ENCODE measurements around the gene MYNN. TPM values are rescaled to one million over a fixed set of nuclear protein-coding genes. Genes with fewer than 3 reads are reported as not detected.

MYNN gene
- total RNA-seq, 1 experiment from 2014 or later: 18.2 TPM

DNA sequence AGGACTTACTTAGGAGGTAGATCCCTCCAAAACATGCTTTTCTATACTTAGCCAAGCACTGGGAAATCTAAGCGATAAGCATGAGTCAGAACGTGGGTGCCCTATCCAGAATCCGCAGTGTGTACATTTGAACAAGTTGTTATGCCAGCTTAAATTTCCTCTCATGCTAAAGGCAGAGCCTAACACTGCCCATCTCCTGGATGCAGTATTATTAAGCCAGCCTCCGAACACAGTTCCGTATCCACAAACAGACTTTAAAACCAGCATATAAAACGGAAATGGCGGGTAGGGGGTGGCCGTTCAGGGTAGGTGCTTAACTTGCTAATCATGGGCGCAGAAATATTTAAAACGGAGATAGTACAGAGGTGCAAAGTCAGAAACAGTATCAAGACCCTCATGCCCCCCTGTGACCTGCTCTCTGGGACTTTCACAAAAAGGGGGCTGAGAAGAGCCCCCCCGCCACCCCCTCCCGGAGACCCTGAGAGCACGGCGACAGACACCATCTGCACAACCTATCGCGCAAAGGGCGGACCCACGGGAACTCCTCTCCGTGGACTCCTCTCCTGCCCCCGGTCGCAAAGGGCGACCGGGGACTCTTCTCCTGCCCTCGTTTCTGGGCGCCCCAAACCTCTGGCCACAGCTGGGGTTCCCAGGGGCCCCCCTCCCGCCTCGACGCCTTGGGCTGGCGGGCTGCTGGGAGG, 38.6 kb downstream of the MYNN start:
- DNase-seq: peak; percentile 34 to 70
- Histone ChIP-seq H3K4me2 (peak overlapping the region; percentile 89), H3K36me3 (ENCODE audit: low read depth) (no peaks in the 10 kb centered on the region), H3F3A (ENCODE audit: insufficient read depth, low read depth) (peaks cover 5% of the 10 kb centered on the region; the same call in 1 of the 2 replicates), H4K20me1 (ENCODE audit: insufficient read depth) (no peaks in the 10 kb centered on the region), H3K27me3 (ENCODE audit: insufficient read depth, low read depth) (no peaks in the 10 kb centered on the region), H3K27ac (no peak overlapping the region), H3K79me2 (ENCODE audit: low read depth) (no peaks in the 10 kb centered on the region), H3K4me3 (peak overlapping the region; percentile 61), H3K4me1 (replicated peaks; ENCODE audit: insufficient read depth) (peaks cover 16% of the 10 kb centered on the region), H3K9me2 (ENCODE audit: insufficient read depth) (no peaks in the 10 kb centered on the region), H2AFZ (peak overlapping the region; percentile 86), H3K9me3 (ENCODE audit: insufficient read depth, low read depth) (peaks cover 12% of the 10 kb centered on the region; the same call in 1 of the 2 replicates)
- intact Hi-C loops (cut with micrococcal nuclease; ENCODE audit: unreplicated experiment): loop anchor here (2.0 kb wide), 1 partner anchor 39 kb away; the partner anchor contains the start of gene MYNN
- ChIA-PET CTCF (interaction anchor here (0.6 kb wide), 2 partner anchors 573 to 1899 kb away, joined by 3 to 5 read pairs; no protein-coding TSS in a partner anchor), POLR2A (ENCODE audit: unreplicated experiment) (interaction anchor here (0.6 to 1.0 kb wide), 2 partner anchors 155 to 523 kb away, joined by 3 to 6 read pairs; partner anchors contain the start of gene SEC62)
- BruUV-seq (replicated peaks): TSS peak; percentile 57
- TF ChIP-seq, protein P1, sequence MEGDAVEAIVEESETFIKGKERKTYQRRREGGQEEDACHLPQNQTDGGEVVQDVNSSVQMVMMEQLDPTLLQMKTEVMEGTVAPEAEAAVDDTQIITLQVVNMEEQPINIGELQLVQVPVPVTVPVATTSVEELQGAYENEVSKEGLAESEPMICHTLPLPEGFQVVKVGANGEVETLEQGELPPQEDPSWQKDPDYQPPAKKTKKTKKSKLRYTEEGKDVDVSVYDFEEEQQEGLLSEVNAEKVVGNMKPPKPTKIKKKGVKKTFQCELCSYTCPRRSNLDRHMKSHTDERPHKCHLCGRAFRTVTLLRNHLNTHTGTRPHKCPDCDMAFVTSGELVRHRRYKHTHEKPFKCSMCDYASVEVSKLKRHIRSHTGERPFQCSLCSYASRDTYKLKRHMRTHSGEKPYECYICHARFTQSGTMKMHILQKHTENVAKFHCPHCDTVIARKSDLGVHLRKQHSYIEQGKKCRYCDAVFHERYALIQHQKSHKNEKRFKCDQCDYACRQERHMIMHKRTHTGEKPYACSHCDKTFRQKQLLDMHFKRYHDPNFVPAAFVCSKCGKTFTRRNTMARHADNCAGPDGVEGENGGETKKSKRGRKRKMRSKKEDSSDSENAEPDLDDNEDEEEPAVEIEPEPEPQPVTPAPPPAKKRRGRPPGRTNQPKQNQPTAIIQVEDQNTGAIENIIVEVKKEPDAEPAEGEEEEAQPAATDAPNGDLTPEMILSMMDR (conservative IDR thresholded peaks at IDR 0.05): 0 out of 2 replicates have a peak, but pooled peaks have one; percentile 18
- TF ChIP-seq EZH2 (IDR thresholded peaks at IDR 0.05; ENCODE audit: low read depth): no peak

DNA sequence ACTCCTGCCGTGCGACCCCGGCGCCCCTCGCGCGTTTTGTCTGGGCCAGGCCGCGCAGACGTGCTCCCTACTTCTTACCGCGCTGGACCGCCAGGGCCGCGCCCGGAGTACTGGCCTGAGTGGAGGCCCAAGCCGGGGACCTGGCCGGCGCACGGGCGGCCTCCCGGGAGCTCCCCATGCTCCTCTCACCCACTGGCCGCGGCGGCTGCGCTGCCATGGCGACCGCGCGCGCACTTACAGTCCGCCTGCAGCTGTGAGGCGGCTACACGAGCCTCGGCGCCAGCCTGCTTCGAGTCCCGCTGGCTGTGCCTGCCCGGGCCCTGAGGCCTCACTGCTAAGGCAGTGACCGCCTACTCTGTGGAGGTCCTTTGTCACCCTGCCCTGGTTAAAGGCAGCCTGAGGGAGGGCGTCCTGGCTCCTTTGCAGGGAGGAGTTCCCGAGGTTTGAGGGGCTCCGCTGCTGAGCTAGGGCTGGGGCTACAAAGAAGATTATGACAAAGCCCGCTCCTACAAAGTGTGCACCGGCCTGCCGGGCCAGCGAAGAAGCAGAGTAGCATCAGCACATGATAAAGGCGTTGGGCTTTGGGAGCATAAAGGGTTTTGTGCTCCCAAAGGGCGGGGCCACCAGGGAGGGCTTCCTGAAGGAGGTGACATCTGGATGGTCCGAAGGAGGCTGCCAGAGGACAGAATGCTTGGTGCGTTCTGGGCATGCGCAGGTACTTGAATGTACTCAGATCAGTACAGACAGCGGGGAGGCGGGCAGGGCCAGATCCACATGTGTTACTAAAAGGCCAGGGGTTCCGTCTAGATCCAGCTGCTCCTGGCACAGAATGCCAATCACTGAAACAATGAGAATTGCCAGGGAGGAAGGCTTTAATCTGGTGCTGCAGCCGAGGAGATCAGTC, 39.4 kb downstream of the MYNN start, which contains the start of the genes LRRC34 and LRRIQ4:
Gene LRRC34 (minus strand): TSS at position 573 of the 904 bp plus-strand sequence. CDS start 356 bp downstream, at position 217.
Gene LRRIQ4 (plus strand): TSS at position 539 of the 904 bp plus-strand sequence. CDS start 9,052 bp downstream, outside the sequence.
- Histone ChIP-seq H3K9me2 (ENCODE audit: insufficient read depth) (no peaks in the 10 kb centered on the region), H3K9me3 (ENCODE audit: insufficient read depth, low read depth) (peaks cover 12% of the 10 kb centered on the region; the same call in 1 of the 2 replicates), H3K4me2 (peak within 1 kb of the TSS; percentile 89), H2AFZ (peak within 1 kb of the TSS; percentile 86), H3K27me3 (ENCODE audit: insufficient read depth, low read depth) (no peaks in the 10 kb centered on the region), H3K4me3 (peak within 1 kb of the TSS; percentile 61), H3K4me1 (replicated peaks; ENCODE audit: insufficient read depth) (peaks cover 16% of the 10 kb centered on the region), H3F3A (ENCODE audit: insufficient read depth, low read depth) (peaks cover 5% of the 10 kb centered on the region; the same call in 1 of the 2 replicates), H4K20me1 (ENCODE audit: insufficient read depth) (no peaks in the 10 kb centered on the region), H3K27ac (no peak within 1 kb of the TSS), H3K79me2 (ENCODE audit: low read depth) (no peaks in the 10 kb centered on the region), H3K36me3 (ENCODE audit: low read depth) (no peaks in the 10 kb centered on the region)
- DNase-seq: peak; percentile 57 to 74
- ChIA-PET POLR2A (ENCODE audit: unreplicated experiment) (interaction anchor here (0.6 to 1.0 kb wide), 2 partner anchors 154 to 522 kb away, joined by 3 to 6 read pairs; partner anchors contain the start of gene SEC62), CTCF (no interaction called here)
- TF ChIP-seq EZH2 (IDR thresholded peaks at IDR 0.05; ENCODE audit: low read depth): no peak
- TF ChIP-seq, protein P1 (conservative IDR thresholded peaks at IDR 0.05): 0 out of 2 replicates have a peak, but pooled peaks have one; percentile 6
- no TSS peak for BruUV-seq (replicated peaks)
- intact Hi-C loops (cut with micrococcal nuclease; ENCODE audit: unreplicated experiment): loop anchor here (1.0 to 2.0 kb wide), 3 partner anchors 40 to 225 kb away; partner anchors contain the start of genes GPR160, MYNN and SEC62
